ENCODE measurements around the gene KIF3C.

Gene KIF3C

GRCh38 chr2:25905126-25905525, 77.2 kb downstream of the KIF3C start:
- TF ChIP-seq, protein P1, sequence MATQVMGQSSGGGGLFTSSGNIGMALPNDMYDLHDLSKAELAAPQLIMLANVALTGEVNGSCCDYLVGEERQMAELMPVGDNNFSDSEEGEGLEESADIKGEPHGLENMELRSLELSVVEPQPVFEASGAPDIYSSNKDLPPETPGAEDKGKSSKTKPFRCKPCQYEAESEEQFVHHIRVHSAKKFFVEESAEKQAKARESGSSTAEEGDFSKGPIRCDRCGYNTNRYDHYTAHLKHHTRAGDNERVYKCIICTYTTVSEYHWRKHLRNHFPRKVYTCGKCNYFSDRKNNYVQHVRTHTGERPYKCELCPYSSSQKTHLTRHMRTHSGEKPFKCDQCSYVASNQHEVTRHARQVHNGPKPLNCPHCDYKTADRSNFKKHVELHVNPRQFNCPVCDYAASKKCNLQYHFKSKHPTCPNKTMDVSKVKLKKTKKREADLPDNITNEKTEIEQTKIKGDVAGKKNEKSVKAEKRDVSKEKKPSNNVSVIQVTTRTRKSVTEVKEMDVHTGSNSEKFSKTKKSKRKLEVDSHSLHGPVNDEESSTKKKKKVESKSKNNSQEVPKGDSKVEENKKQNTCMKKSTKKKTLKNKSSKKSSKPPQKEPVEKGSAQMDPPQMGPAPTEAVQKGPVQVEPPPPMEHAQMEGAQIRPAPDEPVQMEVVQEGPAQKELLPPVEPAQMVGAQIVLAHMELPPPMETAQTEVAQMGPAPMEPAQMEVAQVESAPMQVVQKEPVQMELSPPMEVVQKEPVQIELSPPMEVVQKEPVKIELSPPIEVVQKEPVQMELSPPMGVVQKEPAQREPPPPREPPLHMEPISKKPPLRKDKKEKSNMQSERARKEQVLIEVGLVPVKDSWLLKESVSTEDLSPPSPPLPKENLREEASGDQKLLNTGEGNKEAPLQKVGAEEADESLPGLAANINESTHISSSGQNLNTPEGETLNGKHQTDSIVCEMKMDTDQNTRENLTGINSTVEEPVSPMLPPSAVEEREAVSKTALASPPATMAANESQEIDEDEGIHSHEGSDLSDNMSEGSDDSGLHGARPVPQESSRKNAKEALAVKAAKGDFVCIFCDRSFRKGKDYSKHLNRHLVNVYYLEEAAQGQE (IDR thresholded peaks at IDR 0.05; ENCODE audit: insufficient read depth in 1 of 2, low read depth in 2 of 2, low read length in 2 of 2): no peak
- no peak for TF ChIP-seq POLR2AphosphoS5 (IDR thresholded peaks at IDR 0.05; ENCODE audit: low read depth, low read length)
- no peak for TF ChIP-seq TAF1 (IDR thresholded peaks at IDR 0.05; ENCODE audit: borderline replicate concordance, insufficient read depth, low read length)
- no peak for TF ChIP-seq FOXP2 (optimal IDR thresholded peaks at IDR 0.05; ENCODE audit: borderline replicate concordance, extremely low read depth, extremely low read length, insufficient read depth)
- TF ChIP-seq SIN3A (IDR thresholded peaks at IDR 0.05; ENCODE audit: borderline replicate concordance, insufficient read depth, low read length): no peak

DNA sequence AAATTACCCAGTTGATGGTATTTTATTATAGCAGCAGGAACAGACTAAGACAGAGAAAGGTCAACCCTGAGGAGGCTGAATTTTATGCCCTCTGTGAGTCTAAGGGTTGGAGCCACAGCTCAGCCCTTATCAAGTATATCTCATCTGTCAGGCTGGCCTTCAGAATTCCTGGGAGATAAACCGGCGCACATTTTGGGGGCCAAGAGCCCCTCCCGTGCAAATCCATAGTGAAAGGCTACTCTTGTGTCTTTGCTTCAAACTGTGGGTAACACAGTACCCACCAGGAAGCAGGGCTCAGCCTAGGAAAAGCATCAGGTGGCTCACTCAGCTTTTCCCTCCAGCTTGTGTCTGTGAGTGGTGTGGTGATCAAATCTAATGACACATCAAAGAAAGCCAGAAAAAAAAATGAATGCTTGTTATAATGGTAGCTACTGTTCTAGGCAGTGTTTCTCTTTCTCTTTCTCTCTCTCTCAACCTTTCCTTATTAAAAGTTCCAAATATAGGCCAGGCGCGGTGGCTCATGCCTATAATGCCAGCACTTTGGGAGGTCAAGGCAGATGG, 79.0 kb downstream of the KIF3C start:
- TF ChIP-seq FOXP2 (optimal IDR thresholded peaks at IDR 0.05; ENCODE audit: borderline replicate concordance, extremely low read depth, extremely low read length, insufficient read depth): no peak
- TF ChIP-seq, protein P1 (IDR thresholded peaks at IDR 0.05; ENCODE audit: insufficient read depth in 1 of 2, low read depth in 2 of 2, low read length in 2 of 2): no peak
- no peak for TF ChIP-seq POLR2AphosphoS5 (IDR thresholded peaks at IDR 0.05; ENCODE audit: low read depth, low read length)
- TF ChIP-seq TAF1 (IDR thresholded peaks at IDR 0.05; ENCODE audit: borderline replicate concordance, insufficient read depth, low read length): no peak

GRCh38 chr2:25899404-25899970, 82.8 kb downstream of the KIF3C start:
- TF ChIP-seq, protein P1 (IDR thresholded peaks at IDR 0.05; ENCODE audit: insufficient read depth in 1 of 2, low read depth in 2 of 2, low read length in 2 of 2): no peak
- no peak for TF ChIP-seq FOXP2 (optimal IDR thresholded peaks at IDR 0.05; ENCODE audit: borderline replicate concordance, extremely low read depth, extremely low read length, insufficient read depth)
- TF ChIP-seq TAF1 (IDR thresholded peaks at IDR 0.05; ENCODE audit: borderline replicate concordance, insufficient read depth, low read length): no peak
- TF ChIP-seq SIN3A (IDR thresholded peaks at IDR 0.05; ENCODE audit: borderline replicate concordance, insufficient read depth, low read length): no peak
- no peak for TF ChIP-seq POLR2AphosphoS5 (IDR thresholded peaks at IDR 0.05; ENCODE audit: low read depth, low read length)

- no peak for TF ChIP-seq POLR2AphosphoS5 (IDR thresholded peaks at IDR 0.05; ENCODE audit: low read depth, low read length)
Observed at GRCh38 chr2:25897506-25897905, 84.8 kb downstream of the KIF3C start.

DNA sequence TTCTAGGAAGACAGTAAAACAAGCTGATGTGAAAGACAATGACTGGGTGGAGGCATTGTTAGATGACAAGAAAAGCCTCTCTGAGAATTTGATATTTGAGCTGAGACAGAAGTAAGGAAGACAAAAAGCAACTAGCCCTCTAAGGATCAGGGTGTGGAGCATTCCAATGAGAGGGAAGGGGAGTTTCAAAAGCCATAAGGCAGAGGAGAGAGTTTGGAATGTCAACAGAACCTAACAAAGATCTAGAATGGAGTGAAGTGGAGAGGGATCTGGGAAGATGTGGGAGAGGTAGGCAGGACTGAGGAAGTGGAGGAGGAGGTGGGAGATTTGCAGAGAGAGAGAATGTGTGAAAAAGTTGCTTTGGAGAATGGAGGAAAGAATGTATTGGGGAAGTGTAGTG, 86.7 kb downstream of the KIF3C start:
- TF ChIP-seq, protein P1 (IDR thresholded peaks at IDR 0.05; ENCODE audit: insufficient read depth in 1 of 2, low read depth in 2 of 2, low read length in 2 of 2): no peak

All from PFSK-1 (cell line).